Kasumi-1 (cell line): ENCODE data around the gene DCAF16.

ENCODE experiments used
- DNase-seq, 2 experiments: peaks; one replicate each; lab custom pipeline; 2025; lab: John Stamatoyannopoulos, UW

Gene DCAF16

DNA sequence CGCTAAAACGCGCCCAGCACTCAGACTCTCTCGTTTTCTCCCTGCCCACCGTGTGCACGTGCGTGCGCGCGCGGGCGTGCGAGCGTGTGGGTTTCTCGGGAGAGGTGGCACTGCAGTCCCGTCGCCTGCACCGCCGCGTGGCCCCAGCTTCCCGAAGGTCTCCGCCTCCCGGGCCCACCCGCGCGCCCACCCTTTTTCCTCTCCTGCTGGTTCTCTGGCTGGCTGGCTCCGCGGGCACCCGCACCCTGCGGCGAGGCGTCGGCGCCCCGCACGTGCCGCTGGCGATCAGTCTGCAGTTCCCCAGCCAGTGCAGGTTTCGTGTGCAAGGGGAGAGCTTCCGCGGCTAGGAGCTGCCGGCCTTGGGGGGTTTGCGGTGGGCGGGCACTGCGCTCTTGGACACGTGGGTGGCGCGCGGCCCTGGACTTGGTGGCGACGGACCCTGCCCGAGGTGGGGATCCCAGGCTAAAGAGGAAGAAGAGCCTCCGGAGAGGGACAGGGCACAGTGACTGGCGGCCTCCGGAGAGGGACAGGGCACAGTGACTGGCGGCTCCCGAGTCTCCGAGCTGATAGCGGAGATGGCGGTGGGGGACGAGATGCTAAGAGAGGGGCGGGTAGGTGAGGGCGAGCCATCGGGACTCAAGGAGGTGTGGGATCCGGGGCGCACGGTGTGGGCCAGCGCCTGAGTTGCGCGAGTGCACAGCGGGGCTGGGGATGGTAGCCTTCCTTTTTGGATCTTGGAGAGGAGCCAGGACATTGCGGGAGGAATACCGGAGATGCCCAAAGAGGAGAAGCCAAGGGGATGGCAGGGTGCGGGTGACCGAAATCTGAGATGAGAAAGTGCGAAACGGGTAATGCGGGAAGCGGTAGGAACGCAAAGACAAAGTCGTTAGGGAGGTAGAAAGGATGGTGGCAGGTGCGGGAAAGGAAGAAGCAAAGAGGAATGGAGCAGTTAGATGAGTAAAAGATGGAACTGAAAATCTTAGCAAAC is 29.0 kb downstream of the DCAF16 start, which contains the start of gene FAM184B:
Gene FAM184B (minus strand): TSS at position 322 of the 988 bp plus-strand sequence. CDS start 322 bp downstream, outside the sequence.
- DNase-seq: no peak

- DNase-seq: no peak
These were observed 29.9 kb downstream of the DCAF16 start for GRCh38 chr4:17780501-17781299.

- DNase-seq: no peak
These were observed 32.1 kb downstream of the DCAF16 start for GRCh38 chr4:17778431-17778830.

DNA sequence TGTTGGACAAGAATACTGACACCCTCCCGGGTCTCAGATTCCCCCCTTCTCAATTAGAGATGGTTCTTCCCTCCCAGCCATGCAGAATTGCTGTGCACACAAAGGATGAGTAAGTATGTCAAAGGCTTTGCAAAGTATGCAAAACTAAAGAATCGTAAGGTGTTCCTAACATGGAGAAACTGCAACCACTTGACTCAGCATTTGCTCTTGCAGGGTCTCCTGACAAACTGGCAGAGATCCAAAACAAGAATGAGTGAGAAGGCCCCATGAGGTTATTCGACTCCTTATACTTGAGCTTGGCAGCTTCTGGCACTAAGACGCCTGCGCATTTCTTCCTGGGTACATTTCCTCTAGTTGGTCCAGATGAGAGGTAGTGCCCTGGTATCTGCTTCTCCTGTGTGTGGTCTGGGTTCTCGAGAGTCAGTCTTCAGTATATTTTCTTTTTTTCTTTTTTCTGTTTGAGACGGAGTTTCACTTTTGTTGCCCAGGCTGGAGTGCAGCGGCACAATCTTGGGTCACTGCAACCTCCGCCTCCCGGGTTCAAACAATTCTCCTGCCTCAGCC is 37.3 kb downstream of the DCAF16 start:
- DNase-seq: no peak

- no peak for DNase-seq
These were observed 39.2 kb downstream of the DCAF16 start for GRCh38 chr4:17771284-17771908.

- DNase-seq: no peak
These were observed 39.7 kb downstream of the DCAF16 start for GRCh38 chr4:17770845-17771244.

DNA sequence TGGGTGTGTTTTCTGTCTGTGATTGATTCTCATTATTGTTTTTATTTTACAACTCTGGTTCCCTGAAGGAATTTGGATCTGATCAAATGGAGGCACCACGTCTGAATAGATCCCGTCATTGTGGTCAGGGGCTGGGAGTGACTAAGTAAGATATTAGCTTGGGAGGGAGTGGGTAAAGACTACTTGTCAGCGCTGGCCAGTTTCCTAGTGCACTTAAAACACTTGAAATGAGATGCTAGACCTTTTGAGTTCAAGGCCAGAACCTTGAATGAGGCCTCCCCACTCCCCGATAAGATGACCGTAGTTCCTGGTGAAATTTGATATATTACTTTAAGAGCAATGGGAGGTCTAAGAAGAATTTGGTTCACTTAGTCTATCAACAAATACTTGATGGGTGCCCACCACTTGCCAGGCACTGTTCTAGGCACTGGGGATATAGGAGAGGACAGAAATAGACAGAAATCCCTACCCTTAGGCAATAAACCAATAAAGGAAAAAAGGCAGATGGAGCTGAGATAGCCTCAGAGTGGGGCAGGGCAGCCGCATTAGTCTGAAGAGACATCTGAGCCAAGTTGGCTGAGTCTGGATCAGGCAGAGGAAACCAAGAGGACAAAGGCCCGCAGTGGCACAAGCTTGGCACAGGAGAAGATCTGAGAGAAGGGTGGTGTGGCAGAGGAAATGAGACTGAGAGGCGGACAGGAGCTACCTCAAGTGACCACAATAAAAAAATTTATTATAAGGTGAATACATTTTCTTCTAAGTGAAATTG is 41.0 kb downstream of the DCAF16 start:
- DNase-seq: no peak

DNA sequence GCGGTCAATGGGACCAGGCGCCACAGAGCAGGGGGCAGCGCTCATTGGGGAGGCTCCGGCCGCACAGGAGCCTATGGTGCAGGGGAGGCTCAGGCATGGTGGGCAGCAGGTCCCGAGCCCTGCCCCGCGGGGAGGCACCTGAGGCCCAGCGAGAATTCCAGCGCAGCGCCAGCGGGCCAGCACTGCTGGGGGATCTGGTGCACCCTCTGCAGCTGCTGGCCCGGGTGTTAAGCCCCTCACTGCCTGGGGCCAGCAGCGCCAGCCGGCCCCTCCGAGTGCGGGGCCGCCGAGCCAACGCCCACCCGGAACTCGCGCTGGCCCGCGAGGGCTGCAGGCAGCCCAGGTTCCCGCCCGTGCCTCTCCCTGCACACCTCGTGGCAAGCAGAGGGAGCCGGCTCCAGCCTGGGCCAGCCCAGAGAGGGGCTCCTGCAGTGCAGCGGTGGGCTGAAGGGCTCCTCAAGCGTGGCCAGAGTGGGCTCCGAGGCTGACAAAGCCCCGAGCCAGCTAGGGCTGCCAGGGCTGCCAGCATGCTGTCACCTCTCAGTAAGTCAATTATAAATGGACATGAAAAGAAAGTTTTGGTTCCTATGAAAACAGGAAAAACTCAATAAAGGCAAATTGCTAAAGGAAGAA is 43.6 kb downstream of the DCAF16 start:
- no peak for DNase-seq

DNA sequence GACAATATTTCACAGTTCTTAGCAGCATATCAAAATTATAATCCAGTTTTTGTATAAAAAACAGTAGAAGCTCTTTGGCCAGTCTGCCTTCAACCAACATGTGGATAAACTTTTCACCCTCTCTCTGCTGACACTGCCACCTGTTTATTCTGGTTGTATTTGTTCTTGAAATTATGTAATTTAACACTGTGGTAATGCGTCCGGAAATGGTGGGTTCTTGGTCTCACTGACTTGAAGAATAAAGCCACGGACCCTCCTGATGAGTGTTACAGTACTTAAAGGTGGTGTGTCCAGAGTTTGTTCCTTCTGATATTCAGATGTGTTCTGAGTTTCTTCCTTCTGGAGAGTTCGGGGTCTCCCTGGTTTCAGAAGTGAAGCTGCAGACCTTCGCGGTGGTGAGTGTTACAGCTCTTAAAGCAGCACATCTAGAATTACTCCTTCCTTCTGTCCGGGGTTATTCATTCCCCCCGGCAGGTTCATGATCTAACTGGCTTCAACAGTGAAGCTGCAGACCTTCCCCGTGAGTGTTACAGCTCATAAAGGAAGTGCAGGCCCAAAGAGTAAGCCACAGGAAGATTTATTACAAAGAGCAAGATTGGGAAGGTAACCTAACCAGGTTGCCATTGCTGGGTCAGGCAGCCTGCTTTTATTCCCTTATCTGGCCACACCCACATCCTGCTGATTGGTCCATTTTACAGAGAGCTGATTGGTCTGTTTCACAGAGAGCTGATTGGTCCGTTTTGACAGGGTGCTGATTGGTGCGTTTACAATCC is 44.9 kb downstream of the DCAF16 start:
- DNase-seq: no peak

DNA sequence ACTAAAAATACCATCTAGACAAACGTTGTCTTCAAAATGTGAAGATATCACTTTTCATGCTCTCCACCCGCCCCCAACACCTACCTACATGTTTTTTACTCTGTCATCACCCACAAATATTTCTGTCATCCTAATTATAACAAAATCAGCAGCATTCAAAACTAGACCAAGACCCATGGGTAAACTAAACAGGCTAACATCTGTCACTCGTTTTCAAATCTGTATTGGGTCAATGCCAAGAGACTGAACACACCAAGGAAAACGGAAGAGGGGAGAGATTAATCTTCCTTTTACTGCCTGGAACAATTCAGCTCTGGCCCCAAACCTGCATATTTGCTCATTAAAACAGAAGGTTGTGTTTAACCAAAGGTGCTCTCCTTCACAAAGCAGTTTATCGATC is 46.6 kb downstream of the DCAF16 start:
- no peak for DNase-seq

- DNase-seq: no peak
These were observed 47.1 kb downstream of the DCAF16 start for GRCh38 chr4:17763416-17763815.

DNA sequence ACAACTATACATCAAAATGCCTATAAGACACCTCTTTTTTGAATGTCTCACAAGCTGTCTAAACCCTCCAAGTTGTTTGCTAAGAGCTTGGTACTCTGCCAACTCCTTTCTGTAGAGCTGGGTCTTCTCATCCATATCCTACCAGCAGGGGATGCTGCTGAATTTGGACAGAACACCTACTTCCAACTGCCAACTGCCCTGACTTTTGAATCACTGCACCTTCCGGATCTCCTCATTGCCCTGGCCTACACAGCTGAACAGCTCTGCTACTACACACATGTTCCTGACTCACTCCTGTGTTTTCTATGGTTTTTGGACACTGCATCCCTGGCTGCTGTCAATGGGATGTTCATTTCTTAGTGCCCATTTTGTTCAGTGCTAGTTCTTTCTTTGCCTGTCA is 47.8 kb downstream of the DCAF16 start:
- DNase-seq: no peak

GRCh38 chr4:17761062-17761461 is 49.5 kb downstream of the DCAF16 start:
- DNase-seq: peak; percentile 35 to 38

DNA sequence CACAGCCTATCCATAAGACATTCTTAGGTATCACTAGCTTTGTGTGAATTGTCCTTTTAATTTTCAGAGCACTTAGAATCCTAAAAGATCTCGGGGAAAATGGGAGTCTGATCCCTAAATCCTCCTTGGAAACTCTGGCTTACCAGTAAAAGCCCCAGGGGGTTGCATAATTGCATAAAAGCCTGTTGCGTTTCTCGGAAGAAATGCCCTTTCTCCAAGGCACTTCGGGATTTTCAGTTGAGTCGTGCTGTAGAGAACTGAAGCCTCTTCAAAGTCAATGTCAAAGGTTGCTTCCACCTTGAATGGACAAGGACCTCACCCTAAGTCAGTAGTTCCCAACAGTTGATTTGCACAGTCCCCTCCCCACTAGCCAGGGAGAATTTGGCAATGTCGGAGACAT is 49.9 kb downstream of the DCAF16 start:
- no peak for DNase-seq

- DNase-seq: no peak
These were observed 52.1 kb downstream of the DCAF16 start for GRCh38 chr4:17758485-17758884.

DNA sequence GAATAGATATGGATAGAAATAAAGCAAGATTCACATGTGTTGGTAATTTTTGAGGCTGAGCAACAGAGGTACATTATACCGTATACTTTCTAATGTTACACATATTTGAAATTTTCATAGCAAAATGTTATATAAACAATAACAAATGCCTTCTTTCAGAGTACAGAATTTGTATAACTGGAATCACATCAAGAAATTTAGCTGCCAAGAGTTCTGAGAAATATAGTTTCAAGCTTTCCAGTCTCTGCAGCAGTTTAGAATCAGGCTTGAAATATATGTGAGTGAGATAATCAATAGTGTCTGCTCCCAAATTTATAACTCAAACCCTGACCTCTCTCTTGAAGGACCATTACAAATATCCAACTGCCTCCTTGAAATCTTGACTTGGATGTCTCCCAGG is 52.9 kb downstream of the DCAF16 start:
- no peak for DNase-seq

DNA sequence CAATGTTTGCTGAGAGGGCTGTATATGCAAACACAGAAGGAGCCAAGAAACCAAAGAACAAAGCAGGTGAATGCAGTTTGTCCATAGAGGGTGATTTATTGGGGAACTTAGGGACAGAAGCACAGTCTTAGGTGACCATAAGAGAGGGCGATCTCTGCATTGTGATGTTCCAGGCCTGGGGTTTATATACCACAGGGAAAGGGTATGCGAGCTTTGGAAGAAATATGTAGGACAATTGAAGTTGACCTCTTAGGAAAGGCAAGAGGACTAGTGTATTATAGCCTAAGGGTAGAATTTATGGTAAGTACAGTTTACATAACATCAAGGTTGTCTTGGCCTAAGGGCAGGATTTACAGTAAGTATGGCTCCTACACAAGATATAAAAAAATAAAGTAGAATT is 56.9 kb downstream of the DCAF16 start:
- no peak for DNase-seq
